Measurements from ENCODE around the gene SDHAF4.

SDHAF4 gene

DNA sequence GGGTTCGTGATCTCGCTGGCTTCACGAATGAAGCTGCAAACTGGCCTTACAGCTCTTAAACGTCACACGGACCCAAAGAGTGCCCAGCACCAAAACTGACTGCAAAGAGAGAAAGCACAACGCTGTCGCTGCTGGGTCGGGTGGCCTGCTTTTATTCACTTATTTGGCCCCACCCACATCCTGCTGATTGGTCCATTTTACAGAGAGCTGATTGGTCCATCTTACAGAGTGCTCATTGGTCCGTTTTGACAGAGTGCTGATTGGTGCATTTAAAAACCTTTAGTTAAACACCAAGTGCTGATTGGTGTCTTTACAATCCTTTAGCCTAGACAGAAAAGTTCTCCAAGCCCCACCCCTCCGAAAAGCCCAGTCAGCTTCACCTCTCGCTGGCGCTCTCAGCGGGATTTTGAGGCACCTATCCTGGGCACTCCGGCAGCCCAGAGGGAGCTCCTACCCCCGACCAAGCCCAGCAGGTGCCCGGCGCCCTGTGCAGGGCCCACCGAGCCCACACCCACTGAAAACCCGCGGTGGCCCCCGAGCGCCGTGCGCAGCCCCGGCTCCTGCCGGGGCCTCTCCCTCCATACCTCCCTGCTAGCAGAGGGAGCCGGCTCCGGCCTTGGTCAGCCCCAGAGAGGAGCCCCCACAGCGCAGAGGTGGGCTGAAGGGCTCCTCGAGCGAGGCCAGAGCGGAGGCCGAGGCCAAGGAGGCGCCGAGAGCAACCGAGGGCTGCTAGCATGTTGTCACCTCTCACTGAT, 60.9 kb downstream of the SDHAF4 start:
- no peaks in the 10 kb centered on the region for H3K9me3 ChIP-seq (ENCODE audit: control insufficient read depth, insufficient read depth, low read length)
- no peak overlapping the region for H3K27ac ChIP-seq (ENCODE audit: low read depth, low read length)
- H3K4me3 ChIP-seq (ENCODE audit: low read depth, low read length): no peak overlapping the region
- H3K4me1 ChIP-seq (ENCODE audit: control insufficient read depth, insufficient read depth, low read length): no peaks in the 10 kb centered on the region
- no peaks in the 10 kb centered on the region for H3K36me3 ChIP-seq (ENCODE audit: control insufficient read depth, insufficient read depth, low read length)
- no peak overlapping the region for H3K9ac ChIP-seq (ENCODE audit: low read depth, low read length)
- no peaks in the 10 kb centered on the region for H3K27me3 ChIP-seq (ENCODE audit: control insufficient read depth, insufficient read depth, low read length)

DNA sequence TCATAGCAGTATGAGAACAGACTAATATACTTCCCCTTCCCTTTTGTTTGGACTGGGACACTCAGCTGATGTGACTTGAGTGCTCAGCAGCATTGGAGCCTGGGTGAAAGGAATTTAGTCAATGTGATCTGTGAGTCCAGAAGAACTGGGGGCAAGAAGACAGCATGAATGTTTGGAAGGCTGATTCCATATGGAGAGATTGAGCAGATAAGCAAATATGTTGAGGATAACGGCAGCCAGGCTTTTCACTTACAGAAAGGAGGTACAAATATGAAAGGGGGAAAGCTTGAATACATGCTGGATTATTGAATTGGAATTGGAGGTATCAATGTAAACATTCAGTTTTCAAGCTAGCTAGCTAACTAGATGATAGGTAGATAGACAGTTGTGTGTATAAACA, 63.2 kb downstream of the SDHAF4 start:
- Histone ChIP-seq H3K9ac (ENCODE audit: low read depth, low read length) (no peak overlapping the region), H3K36me3 (ENCODE audit: control insufficient read depth, insufficient read depth, low read length) (no peaks in the 10 kb centered on the region), H3K27me3 (ENCODE audit: control insufficient read depth, insufficient read depth, low read length) (no peaks in the 10 kb centered on the region), H3K9me3 (ENCODE audit: control insufficient read depth, insufficient read depth, low read length) (no peaks in the 10 kb centered on the region), H3K27ac (ENCODE audit: low read depth, low read length) (no peak overlapping the region), H3K4me1 (ENCODE audit: control insufficient read depth, insufficient read depth, low read length) (no peaks in the 10 kb centered on the region), H3K4me3 (ENCODE audit: low read depth, low read length) (no peak overlapping the region)

DNA sequence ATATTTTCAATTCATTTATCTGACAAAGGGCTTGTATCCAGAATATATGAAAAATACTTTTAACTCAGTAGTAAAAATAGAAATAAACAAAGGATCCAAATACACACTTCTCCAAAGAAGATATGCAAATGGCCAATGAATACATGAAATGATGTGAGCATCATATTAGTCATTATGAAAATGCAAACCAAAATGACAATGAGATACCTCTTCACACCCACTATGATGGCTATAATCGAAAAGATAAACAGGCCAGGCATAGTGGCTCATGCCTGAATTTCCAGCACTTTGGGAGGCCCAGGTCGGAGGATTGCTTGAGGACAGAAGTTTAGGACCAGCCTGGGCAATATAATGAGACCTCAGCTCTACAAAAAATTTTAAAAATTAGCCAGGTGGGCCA, 67.1 kb downstream of the SDHAF4 start:
- H3K36me3 ChIP-seq (ENCODE audit: control insufficient read depth, insufficient read depth, low read length): no peaks in the 10 kb centered on the region
- no peaks in the 10 kb centered on the region for H3K4me1 ChIP-seq (ENCODE audit: control insufficient read depth, insufficient read depth, low read length)
- H3K27ac ChIP-seq (ENCODE audit: low read depth, low read length): no peak overlapping the region
- H3K27me3 ChIP-seq (ENCODE audit: control insufficient read depth, insufficient read depth, low read length): no peaks in the 10 kb centered on the region
- H3K9ac ChIP-seq (ENCODE audit: low read depth, low read length): no peak overlapping the region
- H3K9me3 ChIP-seq (ENCODE audit: control insufficient read depth, insufficient read depth, low read length): no peaks in the 10 kb centered on the region
- no peak overlapping the region for H3K4me3 ChIP-seq (ENCODE audit: low read depth, low read length)

DNA sequence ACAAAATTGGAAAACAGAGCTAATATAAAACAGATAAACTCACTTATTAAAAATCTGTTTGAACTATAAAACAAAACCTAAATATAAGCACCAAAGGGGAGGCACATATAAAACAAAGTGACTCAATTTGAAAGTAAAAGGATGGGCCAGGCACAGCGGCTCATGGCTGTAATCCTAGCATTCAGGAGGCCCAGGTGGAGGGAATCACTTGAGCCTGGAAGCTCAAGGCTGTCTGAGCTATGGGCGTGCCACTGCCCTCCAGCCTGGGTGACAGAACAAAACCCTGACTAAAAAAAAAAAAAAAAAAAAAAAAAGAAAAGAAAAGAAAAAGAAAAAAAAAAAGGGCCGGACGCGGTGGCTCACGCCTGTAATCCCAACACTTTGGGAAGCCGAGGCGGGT, 69.9 kb downstream of the SDHAF4 start:
- Histone ChIP-seq H3K9me3 (ENCODE audit: control insufficient read depth, insufficient read depth, low read length) (no peaks in the 10 kb centered on the region), H3K4me1 (ENCODE audit: control insufficient read depth, insufficient read depth, low read length) (no peaks in the 10 kb centered on the region), H3K27me3 (ENCODE audit: control insufficient read depth, insufficient read depth, low read length) (no peaks in the 10 kb centered on the region), H3K36me3 (ENCODE audit: control insufficient read depth, insufficient read depth, low read length) (no peaks in the 10 kb centered on the region), H3K4me3 (ENCODE audit: low read depth, low read length) (no peak overlapping the region), H3K9ac (ENCODE audit: low read depth, low read length) (no peak overlapping the region), H3K27ac (ENCODE audit: low read depth, low read length) (no peak overlapping the region)

DNA sequence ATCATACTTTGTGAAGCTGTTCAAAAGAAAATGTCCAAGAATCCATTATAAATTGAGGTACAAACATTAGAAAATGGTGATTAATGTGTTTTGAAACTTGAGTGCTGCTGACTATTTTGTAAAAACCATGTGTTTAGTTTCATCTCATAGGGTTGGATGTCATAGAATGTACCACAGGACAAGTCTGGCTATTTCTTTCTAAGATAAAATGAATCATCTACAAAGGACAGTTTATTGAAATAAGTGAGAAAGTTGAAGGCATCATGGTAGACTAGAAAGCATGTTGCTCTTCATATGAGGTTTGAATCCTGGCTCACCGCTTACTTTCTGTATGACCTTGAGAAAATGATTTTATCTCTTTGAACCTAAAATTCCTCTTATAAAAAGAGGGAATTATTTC, 71.7 kb downstream of the SDHAF4 start:
- no peaks in the 10 kb centered on the region for H3K9me3 ChIP-seq (ENCODE audit: control insufficient read depth, insufficient read depth, low read length)
- H3K36me3 ChIP-seq (ENCODE audit: control insufficient read depth, insufficient read depth, low read length): no peaks in the 10 kb centered on the region
- no peak overlapping the region for H3K9ac ChIP-seq (ENCODE audit: low read depth, low read length)
- no peak overlapping the region for H3K27ac ChIP-seq (ENCODE audit: low read depth, low read length)
- no peak overlapping the region for H3K4me3 ChIP-seq (ENCODE audit: low read depth, low read length)
- H3K27me3 ChIP-seq (ENCODE audit: control insufficient read depth, insufficient read depth, low read length): no peaks in the 10 kb centered on the region
- no peaks in the 10 kb centered on the region for H3K4me1 ChIP-seq (ENCODE audit: control insufficient read depth, insufficient read depth, low read length)

Data from HUES48 (cell line).